Progenitor cell of endocrine pancreas (in vitro differentiated cells): ENCODE data around the gene SEMA3D. TPM values are rescaled to one million over a fixed set of nuclear protein-coding genes. Genes with fewer than 3 reads are reported as not detected.

Experiments
- DNase-seq: peaks from one replicate; pipeline ENCODE4 v3.0.0; 2021; ENCODE audit warnings: low spot score; ENCODE audit not compliant: unreplicated experiment
- H3K27ac Mint-ChIP-seq: 2 replicates; pipeline ENCODE4 v1.8.0; 2021; ENCODE audit warnings: mild to moderate bottlenecking, moderate library complexity, mixed read lengths
- H3K27me3 Mint-ChIP-seq: 2 replicates; pipeline ENCODE4 v1.8.0; 2021; ENCODE audit warnings: mixed read lengths
- H3K36me3 Mint-ChIP-seq: 2 replicates; pipeline ENCODE4 v1.8.0; 2022; ENCODE audit warnings: mixed read lengths; ENCODE audit not compliant: insufficient read depth
- H3K4me1 Mint-ChIP-seq: 2 replicates; pipeline ENCODE4 v1.8.0; 2021; ENCODE audit warnings: low read depth, mixed read lengths
- H3K4me3 Mint-ChIP-seq: 2 replicates; pipeline ENCODE4 v1.8.0; 2021; ENCODE audit warnings: low read depth, mild to moderate bottlenecking, moderate library complexity, mixed read lengths
- H3K9me3 Mint-ChIP-seq: 2 replicates; pipeline ENCODE4 v1.8.0; 2021; ENCODE audit warnings: low read depth, mixed read lengths
- CTCF ChIP-seq: fragments of 200-600 bp; sonication (generic); IDR thresholded peaks from one replicate; pipeline ENCODE4 v1.5.0; 2021; ENCODE audit warnings: antibody characterized with exemption, mild to moderate bottlenecking; ENCODE audit not compliant: unreplicated experiment
- total RNA-seq: library from RNA; stranded (reverse); gene quantifications from 2 replicates; pipeline ENCODE4 v1.2.1, GENCODE V29; 2021

Gene SEMA3D
- total RNA-seq, 1 donor from 2014 or later, result 27.9 TPM

- Mint-ChIP-seq H3K27ac (no peak overlapping the region), H3K4me1 (peaks cover 2% of the 10 kb centered on the region), H3K27me3 (no peaks in the 10 kb centered on the region), H3K36me3 (peaks cover 1% of the 10 kb centered on the region), H3K9me3 (peaks cover 5% of the 10 kb centered on the region), H3K4me3 (no peak overlapping the region)
- no peak for TF ChIP-seq CTCF
- DNase-seq, result no peak
Observed at GRCh38 chr7:84970670-84971069, 216.2 kb downstream of the SEMA3D start.

- no peak for TF ChIP-seq CTCF
- H3K27me3 Mint-ChIP-seq, result no peaks in the 10 kb centered on the region
- peaks cover 9% of the 10 kb centered on the region for H3K9me3 Mint-ChIP-seq
- H3K4me3 Mint-ChIP-seq, result no peak overlapping the region
- peaks cover 8% of the 10 kb centered on the region for H3K4me1 Mint-ChIP-seq
- H3K36me3 Mint-ChIP-seq, result no peaks in the 10 kb centered on the region
- H3K27ac Mint-ChIP-seq, result peak overlapping the region; percentile 26
- no peak for DNase-seq
Observed at GRCh38 chr7:84953234-84953633, 233.6 kb downstream of the SEMA3D start.

GRCh38 chr7:84950836-84951235, 236.0 kb downstream of the SEMA3D start:
- H3K36me3 Mint-ChIP-seq, result no peaks in the 10 kb centered on the region
- H3K4me3 Mint-ChIP-seq, result no peak overlapping the region

DNA sequence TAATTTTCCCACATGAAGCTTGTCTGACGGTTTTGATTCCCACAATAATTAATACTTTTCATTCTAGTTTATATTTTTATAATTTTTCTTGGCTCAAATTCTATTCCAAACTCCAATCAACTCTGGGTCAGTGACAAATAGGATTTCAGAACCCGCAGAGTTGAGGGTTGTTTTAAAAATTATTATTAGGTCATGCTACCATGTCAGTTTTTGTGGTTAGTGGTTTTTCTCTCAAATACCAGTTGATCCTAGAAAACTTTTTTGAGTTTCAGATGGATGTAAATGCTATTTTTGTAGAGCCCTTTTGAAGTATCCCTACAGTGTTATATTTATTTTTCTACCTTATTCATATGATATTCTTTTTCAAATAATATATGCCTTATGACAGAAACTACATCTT, 237.4 kb downstream of the SEMA3D start:
- peaks cover 4% of the 10 kb centered on the region for H3K9me3 Mint-ChIP-seq
- TF ChIP-seq CTCF, result no peak

More at GRCh38 chr7:84950836-84951235, 236.0 kb downstream of the SEMA3D start:
- no peaks in the 10 kb centered on the region for H3K27me3 Mint-ChIP-seq
- peaks cover 8% of the 10 kb centered on the region for H3K4me1 Mint-ChIP-seq
- no peak for TF ChIP-seq CTCF
- H3K9me3 Mint-ChIP-seq, result peaks cover 9% of the 10 kb centered on the region
- DNase-seq, result no peak
- H3K27ac Mint-ChIP-seq, result no peak overlapping the region

DNA sequence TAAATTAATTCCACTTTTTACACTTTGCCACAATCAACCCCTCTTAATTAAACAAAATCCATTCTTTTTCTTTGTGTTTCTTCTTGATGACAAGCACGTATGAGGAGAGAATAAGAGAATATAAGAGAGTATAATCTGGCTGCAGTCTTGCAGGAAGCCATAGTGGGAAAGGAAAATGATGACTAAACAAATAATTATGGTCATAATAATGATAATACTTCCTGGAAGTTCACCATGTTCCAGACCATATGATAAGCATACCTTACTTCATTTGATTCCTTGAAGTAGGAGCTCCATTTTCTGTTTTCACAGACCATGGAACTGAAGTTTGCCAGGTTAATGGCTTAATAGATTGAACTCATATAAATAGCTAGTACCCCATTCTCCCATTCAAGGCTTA, 237.8 kb downstream of the SEMA3D start:
- DNase-seq, result no peak
- no peak overlapping the region for H3K27ac Mint-ChIP-seq
- peaks cover 4% of the 10 kb centered on the region for H3K9me3 Mint-ChIP-seq
- H3K36me3 Mint-ChIP-seq, result no peaks in the 10 kb centered on the region
- H3K4me3 Mint-ChIP-seq, result no peak overlapping the region
- no peak for TF ChIP-seq CTCF
- H3K27me3 Mint-ChIP-seq, result no peaks in the 10 kb centered on the region
- H3K4me1 Mint-ChIP-seq, result peaks cover 10% of the 10 kb centered on the region

More for the DNA sequence above, 237.4 kb downstream of the SEMA3D start:
- DNase-seq, result no peak
- H3K27me3 Mint-ChIP-seq, result no peaks in the 10 kb centered on the region
- H3K36me3 Mint-ChIP-seq, result no peaks in the 10 kb centered on the region
- peaks cover 10% of the 10 kb centered on the region for H3K4me1 Mint-ChIP-seq
- H3K4me3 Mint-ChIP-seq, result no peak overlapping the region
- no peak overlapping the region for H3K27ac Mint-ChIP-seq
